Activated CD4-positive, alpha-beta T cell treated with anti-CD3 and anti-CD28 coated beads, Interleukin-2, amount 10 ng/mL, durations not matched to agents 7 days and 5 days (primary cell): ENCODE data around the gene EPHB1. TPM values are rescaled to one million over a fixed set of nuclear protein-coding genes. Genes with fewer than 3 reads are reported as not detected.

Source experiments
- CTCF ChIA-PET: fragments of 350-600 bp; sonication (Branson Sonifier 250); formaldehyde crosslinking; loops from one replicate; lab custom pipeline; 2021; ENCODE audit warnings: antibody characterized with exemption; lab: Charles Lee
- POLR2A ChIA-PET: fragments of 350-600 bp; sonication (Branson Sonifier 250); formaldehyde crosslinking; loops from one replicate; lab custom pipeline; 2021; ENCODE audit warnings: antibody characterized with exemption; lab: Charles Lee
- DNase-seq: peaks from one replicate; pipeline ENCODE4 v3.0.0-alpha.2; 2020
- H3K27ac Mint-ChIP-seq: one replicate; pipeline ENCODE4 v1.8.0; 2021; ENCODE audit warnings: mild to moderate bottlenecking, moderate library complexity, mixed read lengths
- H3K27me3 Mint-ChIP-seq: one replicate; pipeline ENCODE4 v1.8.0; 2021; ENCODE audit warnings: mixed read lengths
- H3K36me3 Mint-ChIP-seq: one replicate; pipeline ENCODE4 v1.8.0; 2021; ENCODE audit warnings: low read depth, mixed read lengths
- H3K4me1 Mint-ChIP-seq: one replicate; pipeline ENCODE4 v1.8.0; 2021; ENCODE audit warnings: mixed read lengths
- H3K4me3 Mint-ChIP-seq: one replicate; pipeline ENCODE4 v1.8.0; 2021; ENCODE audit warnings: mild to moderate bottlenecking, moderate library complexity, mixed read lengths
- H3K9me3 Mint-ChIP-seq: one replicate; pipeline ENCODE4 v1.8.0; 2021; ENCODE audit warnings: mixed read lengths
- total RNA-seq, 2 experiments: library from RNA; stranded (reverse); gene quantifications; one replicate each; pipeline ENCODE4 v1.2.3, GENCODE V29; 2021

EPHB1 gene
- total RNA-seq, 2 experiments from 2014 or later, result 1.2 to 1.8 TPM

GRCh38 chr3:135272026-135272669, 477.1 kb downstream of the EPHB1 start:
- no peaks in the 10 kb centered on the region for H3K4me1 Mint-ChIP-seq
- POLR2A ChIA-PET, result no interaction called here
- H3K4me3 Mint-ChIP-seq, result no peak overlapping the region
- H3K36me3 Mint-ChIP-seq, result no peaks in the 10 kb centered on the region
- CTCF ChIA-PET, result no interaction called here
- no peaks in the 10 kb centered on the region for H3K9me3 Mint-ChIP-seq
- DNase-seq, result no peak
- no peaks in the 10 kb centered on the region for H3K27me3 Mint-ChIP-seq
- H3K27ac Mint-ChIP-seq, result no peak overlapping the region

- Mint-ChIP-seq H3K36me3 (no peaks in the 10 kb centered on the region), H3K4me3 (no peak overlapping the region), H3K9me3 (no peaks in the 10 kb centered on the region), H3K27ac (no peak overlapping the region), H3K4me1 (no peaks in the 10 kb centered on the region), H3K27me3 (no peaks in the 10 kb centered on the region)
- no peak for DNase-seq
- ChIA-PET POLR2A (no interaction called here), CTCF (no interaction called here)
These were observed 497.1 kb downstream of the EPHB1 start for GRCh38 chr3:135292162-135292561.

- Mint-ChIP-seq H3K9me3 (no peaks in the 10 kb centered on the region), H3K27ac (no peak overlapping the region), H3K4me1 (no peaks in the 10 kb centered on the region), H3K36me3 (no peaks in the 10 kb centered on the region), H3K27me3 (no peaks in the 10 kb centered on the region), H3K4me3 (no peak overlapping the region)
- ChIA-PET CTCF (no interaction called here), POLR2A (no interaction called here)
- DNase-seq, result no peak
These were observed 506.6 kb downstream of the EPHB1 start for GRCh38 chr3:135301670-135302069.

GRCh38 chr3:135304378-135304777, 509.3 kb downstream of the EPHB1 start:
- Mint-ChIP-seq H3K27me3 (no peaks in the 10 kb centered on the region), H3K9me3 (no peaks in the 10 kb centered on the region)

More at GRCh38 chr3:135304378-135304777, 509.3 kb downstream of the EPHB1 start:
- ChIA-PET POLR2A (no interaction called here), CTCF (no interaction called here)
- no peak for DNase-seq
- H3K27ac Mint-ChIP-seq, result no peak overlapping the region
- H3K36me3 Mint-ChIP-seq, result no peaks in the 10 kb centered on the region
- H3K4me3 Mint-ChIP-seq, result no peak overlapping the region
- H3K4me1 Mint-ChIP-seq, result no peaks in the 10 kb centered on the region

Other genes starting within 250 kb of the EPHB1 start
- not detected for gene KY, start 144.2 kb upstream of the EPHB1 start, total RNA-seq